GM19099 (cell line): Measurements from ENCODE around the gene ZNF428.

Experiments used
- POLR2A ChIP-seq: IDR thresholded peaks from 3 replicates; pipeline ENCODE4 v1.6.1; 2011; ENCODE audit warnings: low read depth; ENCODE audit not compliant: insufficient read length; ENCODE audit errors: extremely low read depth

Gene ZNF428

DNA sequence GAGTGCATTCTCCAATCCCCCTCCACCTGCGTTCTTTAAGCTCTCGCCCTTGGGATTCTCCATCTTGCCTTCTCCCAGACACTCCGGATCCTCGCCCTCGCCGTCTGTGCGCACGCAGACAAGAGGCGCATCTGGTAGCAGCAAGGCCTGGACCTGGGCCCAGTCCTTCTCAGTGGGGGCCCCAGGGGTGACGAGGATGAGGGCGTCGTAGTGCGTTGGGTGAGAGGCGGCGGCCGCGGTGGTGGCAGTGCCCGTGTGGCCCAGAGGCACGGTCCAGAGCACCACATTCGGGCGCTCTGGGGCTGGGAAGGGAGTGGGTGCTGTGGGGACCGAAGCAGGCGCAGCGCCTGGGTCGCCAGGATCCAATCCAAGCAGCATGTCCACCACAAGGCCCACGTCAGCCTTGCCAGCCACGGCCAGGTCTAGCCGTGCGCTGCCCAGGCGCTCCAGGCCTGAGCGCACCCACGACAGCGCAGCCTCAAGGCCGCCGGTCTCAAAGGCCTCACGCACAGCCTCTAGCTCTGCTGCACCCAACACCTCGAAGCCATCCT, 26.6 kb downstream of the ZNF428 start:
- TF ChIP-seq POLR2A: no peak

DNA sequence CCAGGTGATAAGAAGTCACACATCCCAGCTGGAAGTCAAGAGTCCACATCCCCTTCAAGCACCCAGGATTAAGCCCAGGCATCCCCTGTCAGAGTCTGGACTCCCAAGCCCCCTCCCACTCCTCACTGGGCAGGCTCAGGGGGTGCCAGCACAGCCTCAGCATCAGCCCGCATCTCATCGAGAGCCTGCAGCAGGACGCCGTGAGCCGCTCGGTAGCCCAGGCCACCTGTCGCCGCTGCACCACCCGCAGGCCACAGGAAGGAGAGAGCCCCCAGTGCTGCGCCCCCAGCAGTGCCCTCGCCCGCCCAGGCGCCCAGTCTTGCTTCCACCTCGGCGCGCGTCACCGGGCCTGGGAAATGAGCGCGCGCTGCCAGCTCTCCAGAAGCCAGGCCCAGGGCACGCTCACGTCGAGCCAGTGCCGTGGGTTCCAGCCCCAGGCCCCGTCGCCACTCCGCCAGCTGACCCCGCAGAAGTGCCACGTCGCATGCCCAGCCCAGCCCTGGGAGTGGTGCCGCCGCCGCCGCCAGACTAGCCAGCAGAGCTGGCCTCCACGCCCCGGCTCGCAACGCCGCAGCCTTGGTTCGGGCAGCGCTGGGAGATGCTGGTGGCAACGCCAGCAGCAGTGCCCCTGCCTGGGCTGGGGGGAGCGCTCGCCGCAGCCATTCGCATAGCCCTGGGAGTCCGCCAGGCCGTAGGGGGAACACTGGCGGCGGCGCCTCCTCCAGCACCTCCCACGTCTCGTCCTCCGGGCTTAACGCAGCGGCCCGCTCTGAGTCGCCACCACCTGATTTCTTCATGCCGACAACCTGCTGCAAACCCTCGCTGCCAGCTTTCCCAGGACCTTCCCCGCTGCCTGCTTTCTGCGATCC, 27.3 kb downstream of the ZNF428 start:
- no peak for TF ChIP-seq POLR2A

DNA sequence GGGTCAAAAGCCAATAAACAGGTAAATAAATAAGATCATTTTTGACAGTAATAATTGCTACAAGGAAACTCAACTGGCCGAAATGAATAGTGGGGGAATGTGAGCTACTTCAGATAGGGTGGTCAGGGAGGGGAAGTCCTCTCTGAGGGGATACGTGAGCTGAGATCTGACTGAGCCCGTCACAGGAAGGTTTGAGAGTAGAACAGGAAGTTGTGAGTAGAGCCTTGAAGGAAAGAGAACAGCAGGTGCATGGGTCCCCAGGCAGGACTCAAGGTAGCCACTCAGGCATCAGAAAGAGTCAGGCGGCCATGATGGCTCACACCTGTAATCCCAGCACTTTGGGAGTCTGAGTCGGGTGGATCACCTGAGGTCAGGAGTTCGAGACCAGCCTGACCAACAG, 29.8 kb downstream of the ZNF428 start:
- TF ChIP-seq POLR2A: no peak

DNA sequence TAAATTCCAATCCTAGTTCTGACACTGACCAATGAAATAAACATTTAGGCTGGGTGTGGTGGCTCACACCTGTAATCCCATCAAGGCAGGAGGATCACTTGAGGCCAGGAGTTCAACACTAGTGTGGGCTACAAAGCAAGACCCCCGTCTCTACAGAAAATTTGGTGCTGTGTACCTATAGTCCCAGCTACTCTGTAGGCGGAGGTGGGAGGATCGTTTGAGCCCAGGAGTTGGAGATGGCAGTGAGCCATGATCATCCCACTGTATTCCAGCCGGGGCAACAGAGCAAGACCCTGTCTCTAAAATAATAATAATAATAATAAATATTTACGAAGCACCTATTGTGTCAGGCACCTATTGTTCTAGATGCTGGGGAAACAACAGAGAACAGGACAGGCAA, 30.2 kb downstream of the ZNF428 start:
- TF ChIP-seq POLR2A: no peak

DNA sequence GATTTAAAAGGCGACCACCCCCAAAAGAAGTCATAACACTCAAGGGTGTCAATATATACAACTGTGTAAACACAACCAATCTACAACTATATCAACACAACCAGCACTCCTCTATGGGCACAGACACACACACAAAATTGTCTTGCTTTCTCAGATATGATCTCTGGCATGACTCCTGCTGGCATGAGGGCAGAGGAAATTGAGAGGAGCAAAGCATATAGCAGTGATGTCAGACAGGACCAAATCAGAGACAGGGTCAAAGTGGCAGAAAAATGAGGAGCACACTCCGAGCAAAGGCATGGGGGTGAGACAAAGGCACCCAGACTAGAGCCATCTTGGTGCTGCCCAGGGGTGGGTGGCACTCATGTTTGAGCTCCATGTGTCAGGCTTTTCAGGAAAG, 33.1 kb downstream of the ZNF428 start:
- no peak for TF ChIP-seq POLR2A

DNA sequence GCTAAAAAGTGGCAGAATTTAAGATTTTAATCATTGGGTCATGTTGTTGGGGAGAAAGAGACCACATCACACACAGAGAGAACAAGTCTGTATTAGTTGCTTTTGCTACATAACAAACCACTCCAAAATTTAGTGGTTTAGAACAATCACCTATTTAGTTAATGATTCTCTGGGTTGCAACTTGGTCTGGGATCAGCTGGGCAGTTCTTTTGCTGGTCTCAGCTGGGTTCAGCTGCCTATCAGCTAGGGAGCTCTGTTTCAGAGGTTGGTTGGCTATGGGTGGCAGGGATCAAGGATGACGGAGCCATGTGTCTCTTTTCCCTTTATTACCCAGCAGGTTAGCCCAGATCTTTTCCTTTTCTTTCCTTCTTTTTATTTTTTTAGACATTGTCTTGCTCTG, 34.9 kb downstream of the ZNF428 start:
- no peak for TF ChIP-seq POLR2A

DNA sequence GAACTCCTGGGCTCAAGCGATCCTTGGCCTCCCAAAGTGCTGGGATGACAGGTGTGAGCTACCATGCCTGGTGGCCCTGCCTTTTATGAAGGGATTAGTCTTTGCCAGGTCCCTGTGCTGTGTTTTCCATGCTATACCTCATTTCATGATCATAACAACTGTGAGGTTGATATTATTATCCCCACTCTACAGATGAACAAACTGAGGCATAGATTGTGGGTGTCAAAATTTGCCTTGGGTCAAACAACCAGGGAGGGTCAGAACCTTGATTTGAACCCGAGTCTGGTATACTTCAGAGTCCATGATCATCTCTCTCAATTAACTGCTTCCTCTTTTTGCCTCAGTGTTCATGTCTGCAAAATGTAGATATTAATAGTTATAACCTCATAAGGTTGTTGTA, 36.9 kb downstream of the ZNF428 start:
- no peak for TF ChIP-seq POLR2A

DNA sequence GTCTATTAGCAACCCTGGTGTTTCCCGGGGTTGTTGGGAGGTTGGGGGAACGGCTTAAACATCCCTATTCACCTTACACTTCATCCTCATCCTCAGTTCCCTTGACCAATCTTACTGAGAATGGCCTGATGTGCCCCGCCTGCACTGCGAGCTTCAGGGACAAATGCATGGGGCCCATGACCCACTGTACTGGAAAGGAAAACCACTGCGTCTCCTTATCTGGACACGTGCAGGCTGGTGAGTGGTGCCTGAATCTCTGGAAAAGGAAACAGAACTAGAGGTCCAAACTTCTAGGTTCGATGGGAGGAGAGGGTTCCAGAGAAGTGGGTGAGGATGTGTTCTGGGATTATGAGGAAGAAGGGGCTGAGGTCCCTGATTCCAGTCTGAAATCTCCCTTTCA, 38.0 kb downstream of the ZNF428 start:
- TF ChIP-seq POLR2A: no peak

DNA sequence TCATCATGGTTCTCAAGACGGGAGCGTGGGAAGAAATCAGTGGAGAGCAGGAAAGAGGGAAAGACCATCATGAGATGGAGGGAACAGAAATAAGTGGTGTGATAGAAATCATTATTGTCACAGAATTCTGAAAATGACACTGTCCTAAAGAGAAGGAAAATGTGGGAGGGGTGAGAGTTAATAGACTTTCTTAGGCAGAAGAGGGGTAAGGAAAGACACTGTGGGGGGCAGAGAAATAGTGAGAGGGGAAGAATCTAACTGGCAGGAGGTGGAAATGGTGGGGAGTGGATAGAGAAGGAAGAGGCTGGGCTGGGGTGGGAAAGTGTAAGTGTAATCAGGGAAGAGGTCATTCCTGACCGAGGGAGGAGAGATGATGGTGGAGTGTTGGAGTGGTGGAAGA, 40.6 kb downstream of the ZNF428 start:
- no peak for TF ChIP-seq POLR2A

DNA sequence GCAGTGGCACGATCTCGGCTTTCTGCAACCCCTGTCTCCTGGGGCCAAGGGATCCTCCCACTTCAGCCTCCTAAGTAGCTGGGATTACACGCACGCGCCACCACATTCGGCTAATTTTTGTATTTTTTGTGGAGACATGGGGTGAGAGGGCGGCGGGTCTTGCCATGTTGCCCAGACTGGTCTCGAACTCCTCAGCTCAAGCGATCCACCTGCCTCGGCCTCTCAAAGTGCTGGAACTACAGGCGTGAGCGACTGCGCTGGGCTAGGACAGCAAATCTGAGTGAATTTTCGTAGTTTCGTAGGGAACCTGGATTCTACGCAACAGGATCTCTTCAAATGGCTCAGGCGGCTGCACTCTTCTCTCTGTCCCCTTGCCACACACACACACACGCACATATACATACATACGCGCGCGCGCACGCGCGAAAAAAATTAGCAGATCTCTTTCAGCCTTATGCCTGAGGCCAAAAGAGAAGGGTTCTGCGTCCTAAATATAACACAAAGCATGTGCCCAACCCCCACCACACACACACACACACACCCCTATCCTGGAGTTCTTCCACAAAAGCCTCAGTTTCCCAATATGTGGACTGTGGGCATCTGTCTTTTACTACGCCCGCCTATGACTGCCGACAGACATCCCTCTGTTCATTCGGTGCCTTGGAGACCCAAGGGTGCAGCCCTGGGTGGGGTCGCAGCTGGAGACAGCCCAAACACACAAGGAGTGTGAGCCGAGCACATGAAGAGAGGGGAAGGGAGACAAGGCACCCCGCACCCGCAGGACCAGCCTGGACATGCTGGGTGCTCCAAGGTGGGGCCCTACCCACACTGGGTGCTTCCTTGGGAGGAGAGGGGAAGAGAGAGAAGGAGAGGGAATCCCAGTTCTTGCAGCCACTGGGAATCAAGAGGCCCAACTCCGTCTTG, 43.2 kb downstream of the ZNF428 start:
- no peak for TF ChIP-seq POLR2A

DNA sequence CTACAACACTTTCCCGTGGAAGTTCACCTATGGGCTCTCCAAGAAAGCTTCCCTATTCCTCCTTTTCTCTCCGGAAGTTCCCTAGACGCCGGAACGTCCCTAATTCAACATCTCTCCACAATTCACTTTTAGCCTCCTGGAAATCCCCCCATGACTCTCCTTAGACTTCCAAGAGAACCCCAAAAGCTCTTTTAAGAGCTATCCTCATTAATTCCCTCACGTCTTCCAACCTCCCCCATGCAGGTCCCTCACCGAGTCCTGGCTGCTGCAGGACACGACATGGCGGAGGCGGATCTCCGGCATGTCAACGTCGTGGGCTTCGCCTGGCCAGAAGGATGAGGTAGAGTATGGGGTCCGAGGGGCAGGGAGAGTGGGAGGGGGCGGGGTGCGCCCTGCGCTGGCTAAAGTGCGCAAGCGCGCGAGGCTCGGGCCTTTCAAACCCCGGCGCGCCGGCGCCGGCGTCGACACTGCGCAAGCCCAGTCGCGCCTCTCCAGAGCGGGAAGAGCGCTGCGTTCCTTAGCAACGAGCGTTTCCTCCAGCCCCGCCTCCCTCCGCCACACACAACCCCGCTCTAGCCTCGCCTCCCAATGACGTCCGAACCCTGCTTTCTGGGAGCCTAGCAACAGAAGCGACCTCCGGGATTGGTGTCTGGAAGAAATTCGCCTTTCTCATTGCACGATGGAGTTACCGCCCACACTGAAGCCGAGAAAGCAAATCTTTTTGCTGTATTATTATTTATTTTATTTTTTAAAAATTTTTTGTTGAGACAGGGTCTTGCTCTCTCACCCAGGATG, 44.1 kb downstream of the ZNF428 start, which contains the start of the genes PINLYP and XRCC1:
Gene PINLYP (plus strand): TSS at position 646 of the 795 bp plus-strand sequence. CDS start 1,391 bp downstream, outside the sequence.
Gene XRCC1 (minus strand): TSS at position 372 of the 795 bp plus-strand sequence. CDS start 69 bp downstream, at position 303.
- TF ChIP-seq POLR2A: peak; percentile 66

DNA sequence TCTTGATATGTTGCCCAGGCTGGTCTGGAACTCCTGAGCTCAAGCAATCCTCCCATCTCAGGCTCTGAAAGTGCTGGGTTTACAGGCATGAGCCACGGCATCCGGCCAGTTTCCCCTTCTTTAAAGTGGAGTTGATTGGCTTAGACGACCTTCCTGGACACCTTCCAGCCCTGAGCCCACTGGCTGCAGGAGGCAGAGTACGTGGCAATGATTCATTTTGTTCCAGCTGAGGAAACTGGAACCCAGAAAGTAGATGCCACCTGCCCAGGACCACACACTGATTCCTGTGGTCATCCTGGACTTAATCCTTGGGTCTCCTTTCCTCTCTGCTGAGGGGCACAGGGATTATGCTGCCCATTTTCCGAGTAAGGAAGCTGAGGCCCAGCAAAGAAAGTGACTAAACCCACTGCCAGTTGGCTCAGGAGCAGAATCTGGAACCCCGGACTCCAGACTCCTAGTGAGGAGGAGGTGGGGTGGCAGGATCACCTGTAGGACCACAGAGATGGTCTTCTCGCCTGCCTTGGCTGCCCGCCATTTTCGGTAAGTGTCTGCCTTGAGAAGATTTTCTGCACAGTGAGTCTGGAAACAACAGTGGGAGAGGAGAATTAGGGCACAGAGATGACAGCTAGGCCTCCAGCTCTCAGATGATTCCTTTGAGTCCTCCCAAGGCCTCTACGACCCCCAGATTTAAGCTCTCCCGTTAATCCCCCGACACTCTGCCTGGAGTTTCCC, 44.8 kb downstream of the ZNF428 start:
- TF ChIP-seq POLR2A: no peak

DNA sequence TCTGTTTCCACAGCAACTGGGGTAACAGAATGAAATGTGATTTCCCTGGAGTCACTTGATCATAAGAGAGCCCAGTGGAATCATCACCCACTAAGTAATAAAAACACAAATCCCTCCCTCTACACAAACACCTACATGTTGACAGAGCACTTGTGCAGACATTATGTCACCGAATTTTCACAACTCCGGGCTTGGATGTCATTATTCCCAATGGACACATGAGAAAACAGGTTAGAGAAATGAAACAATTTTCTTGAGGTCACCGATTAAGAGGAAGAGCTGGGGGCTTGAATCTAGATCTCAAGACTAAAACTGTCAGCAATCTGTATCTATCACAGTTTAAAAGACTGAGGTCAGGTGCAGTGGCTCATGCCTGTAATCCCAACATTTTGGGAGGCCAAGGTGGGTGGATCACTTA, 47.2 kb downstream of the ZNF428 start:
- TF ChIP-seq POLR2A: no peak

DNA sequence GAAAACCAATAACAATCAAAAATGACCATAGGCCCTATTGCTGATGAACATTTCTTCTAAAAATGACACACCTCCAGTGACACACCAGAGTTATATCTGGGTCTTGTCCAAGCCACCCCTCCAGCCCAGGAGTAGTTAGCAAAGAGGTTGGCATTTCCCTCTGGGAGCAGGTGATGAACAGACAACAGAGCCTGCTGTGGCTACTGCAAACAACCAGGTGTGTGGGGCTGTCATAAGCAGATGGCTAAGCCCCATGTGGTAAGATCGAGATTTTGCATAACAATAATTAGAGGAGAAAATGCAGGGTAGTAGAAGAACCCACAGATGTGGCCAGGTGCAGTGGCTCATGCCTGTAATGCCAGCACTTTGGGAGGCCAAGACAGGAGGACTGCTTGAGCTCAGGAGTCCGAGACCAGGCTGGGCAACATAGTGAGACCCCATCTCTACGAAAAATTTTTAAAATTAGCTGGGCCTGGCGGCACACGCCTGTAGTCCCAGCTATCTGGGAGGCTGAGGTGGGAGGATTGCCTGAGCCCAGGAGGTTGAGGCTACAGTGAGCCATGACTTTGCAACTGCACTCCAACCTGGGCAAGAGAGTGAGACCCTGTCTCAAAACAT, 49.1 kb downstream of the ZNF428 start:
- no peak for TF ChIP-seq POLR2A

DNA sequence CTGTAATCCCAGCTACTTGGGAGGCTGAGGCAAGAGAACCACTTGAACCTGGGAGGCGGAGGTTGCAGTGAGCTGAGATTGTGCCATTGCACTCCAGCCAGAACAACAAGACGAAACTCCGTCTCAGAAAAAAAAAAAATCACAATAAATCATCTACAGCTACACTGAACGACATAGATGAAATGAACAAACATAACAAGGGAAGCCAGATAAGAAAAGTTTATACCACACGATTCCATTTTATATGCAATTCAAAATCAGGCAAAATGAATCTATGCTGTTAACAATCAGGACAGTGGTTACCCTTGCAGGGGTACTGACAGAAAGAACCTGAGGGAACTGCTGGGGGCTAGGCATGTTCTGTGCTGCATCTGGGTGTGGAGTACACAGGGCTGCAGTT, 49.8 kb downstream of the ZNF428 start:
- no peak for TF ChIP-seq POLR2A
